ENCODE data around the gene KCNK1.

KCNK1 gene

GRCh38 chr1:233721004-233721595 lies 107.2 kb downstream of the KCNK1 start:
- CTCF ChIA-PET = no interaction called here
- H3K4me3 ChIP-seq (ENCODE audit: low read depth, low read length) = no peak overlapping the region
- POLR2A ChIA-PET = no interaction called here
- no peak for DNase-seq (ENCODE audit: low read depth, low spot score)
- no peak for TF ChIP-seq CTCF (IDR thresholded peaks at IDR 0.05; ENCODE audit: insufficient read depth, low read length, missing control alignments)

Data from AG04449 (cell line).